HG03342 (cell line): ENCODE measurements around the gene CAMSAP1.

Source experiments
- ATAC-seq: cut with Tn5 transposase; IDR thresholded peaks from one replicate; pipeline ENCODE4 v1.9.1; 2021; ENCODE audit warnings: mild to moderate bottlenecking, moderate library complexity; ENCODE audit not compliant: unreplicated experiment

CAMSAP1 gene

GRCh38 chr9:135796784-135797485 lies 110.4 kb downstream of the CAMSAP1 start:
- ATAC-seq = no peak

GRCh38 chr9:135795391-135795790 lies 112.0 kb downstream of the CAMSAP1 start:
- ATAC-seq = no peak

GRCh38 chr9:135794361-135794885 lies 112.9 kb downstream of the CAMSAP1 start:
- no peak for ATAC-seq

DNA sequence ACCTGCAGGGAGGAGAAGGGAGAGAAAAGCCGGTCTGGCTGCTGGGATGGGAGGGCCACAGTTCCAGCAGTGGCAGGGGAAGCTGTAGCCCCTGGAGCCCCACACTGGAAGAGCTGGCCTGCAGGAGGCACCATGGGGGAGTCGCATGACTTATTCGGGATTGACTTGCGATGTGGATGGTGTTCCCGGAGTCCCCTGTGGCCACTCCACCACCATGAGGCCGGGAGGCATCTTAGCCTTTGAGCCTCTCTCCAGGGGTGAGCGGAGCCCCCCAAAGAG lies 113.3 kb downstream of the CAMSAP1 start:
- ATAC-seq = no peak

GRCh38 chr9:135793221-135794056 lies 113.9 kb downstream of the CAMSAP1 start:
- ATAC-seq = no peak

GRCh38 chr9:135792268-135793128 lies 114.8 kb downstream of the CAMSAP1 start:
- no peak for ATAC-seq

DNA sequence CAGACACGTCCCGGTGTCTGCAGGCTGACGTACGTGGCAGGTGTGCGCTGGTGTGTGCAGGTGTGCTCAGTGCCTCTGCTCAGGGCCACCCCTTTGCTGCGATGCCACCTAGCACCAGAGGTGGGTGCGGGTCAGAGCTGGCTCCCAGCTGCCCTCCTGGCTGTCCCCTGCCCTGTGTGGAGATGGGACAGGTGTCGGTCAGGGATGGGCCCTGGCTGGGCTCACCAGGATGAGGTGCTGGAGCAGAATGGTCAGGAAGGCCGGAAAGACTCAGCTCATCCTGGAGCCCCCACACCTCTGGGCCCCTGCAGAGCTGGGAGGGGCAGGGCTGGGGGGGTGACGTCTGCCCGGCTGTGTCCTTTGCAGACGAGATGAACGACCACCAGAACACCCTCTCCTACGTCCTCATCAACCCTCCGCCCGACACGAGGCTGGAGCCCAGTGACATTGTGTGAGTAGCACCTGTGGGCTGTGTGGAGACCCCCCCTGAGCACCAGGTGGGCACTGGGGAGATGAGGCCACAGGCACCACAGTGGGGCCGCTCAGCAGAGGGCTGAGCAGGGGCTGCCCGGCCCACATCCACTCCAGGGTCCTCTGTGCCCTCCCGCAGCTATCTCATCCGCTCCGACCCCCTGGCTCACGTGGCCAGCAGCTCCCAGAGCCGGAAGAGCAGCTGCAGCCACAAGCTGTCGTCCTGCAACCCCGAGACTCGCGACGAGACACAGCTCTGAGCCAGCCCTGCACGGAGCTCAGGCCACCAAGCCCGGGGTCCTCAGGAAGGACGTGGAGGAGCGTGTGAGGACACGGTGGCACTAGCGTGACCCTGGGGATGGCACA lies 115.7 kb downstream of the CAMSAP1 start:
- no peak for ATAC-seq

GRCh38 chr9:135790850-135791249 lies 116.5 kb downstream of the CAMSAP1 start:
- ATAC-seq = no peak

DNA sequence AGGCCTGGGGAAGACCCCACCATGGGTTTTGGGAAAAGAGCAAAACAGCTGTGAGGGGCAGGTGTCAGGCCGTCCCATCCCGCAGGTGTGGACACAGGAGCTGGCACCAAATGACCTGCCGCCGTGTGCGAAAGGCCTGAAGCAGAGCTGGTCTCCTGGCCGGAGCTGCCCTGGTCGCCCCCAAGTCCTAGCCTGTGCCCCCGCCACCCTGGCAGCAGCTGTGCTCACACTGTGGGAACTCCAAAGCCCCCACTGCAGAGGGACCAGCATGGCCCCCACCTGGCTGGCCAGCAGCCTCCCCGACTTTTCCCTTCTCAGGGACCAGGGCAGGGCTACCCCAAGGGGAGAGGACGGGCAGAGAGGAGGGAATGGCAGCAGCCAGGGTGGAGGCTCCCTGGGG lies 117.0 kb downstream of the CAMSAP1 start:
- no peak for ATAC-seq

- no peak for ATAC-seq
These were observed 117.5 kb downstream of the CAMSAP1 start for GRCh38 chr9:135789838-135790291.

DNA sequence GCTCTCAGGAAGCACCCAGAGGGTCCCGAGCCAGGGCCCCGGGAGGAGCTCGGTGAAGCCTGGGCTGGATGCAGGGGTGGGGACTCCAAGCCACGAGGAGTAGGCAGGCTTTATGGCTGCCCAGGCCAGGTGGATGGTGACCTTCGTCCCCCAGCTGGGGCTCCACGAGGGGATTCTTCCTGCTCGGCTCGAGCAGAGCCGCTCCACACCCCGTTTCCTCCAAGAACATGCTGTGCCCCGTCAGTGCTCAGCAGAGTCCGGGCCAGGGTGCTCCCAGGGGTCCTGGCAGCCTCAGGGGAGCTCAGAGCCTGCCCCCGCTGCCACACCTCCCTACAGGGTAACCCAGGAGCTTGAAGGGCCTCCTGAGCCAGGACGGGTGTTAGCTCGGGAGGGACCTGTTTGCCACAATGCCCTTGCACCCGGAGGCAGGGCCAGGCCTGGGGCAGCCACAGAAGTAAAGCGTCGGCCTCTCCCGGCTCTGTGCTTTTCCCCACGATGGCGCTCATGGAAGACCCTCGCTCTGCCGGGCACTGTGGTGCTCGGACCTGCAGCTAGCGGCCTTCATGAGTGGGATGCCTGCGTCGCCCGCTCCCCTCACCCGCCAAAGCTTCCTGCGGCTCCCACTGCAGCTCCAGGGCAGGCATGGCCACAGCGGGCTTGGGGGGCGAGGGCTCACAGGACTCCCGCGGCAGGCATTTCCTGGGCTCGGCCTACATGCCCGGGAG lies 118.6 kb downstream of the CAMSAP1 start:
- no peak for ATAC-seq

DNA sequence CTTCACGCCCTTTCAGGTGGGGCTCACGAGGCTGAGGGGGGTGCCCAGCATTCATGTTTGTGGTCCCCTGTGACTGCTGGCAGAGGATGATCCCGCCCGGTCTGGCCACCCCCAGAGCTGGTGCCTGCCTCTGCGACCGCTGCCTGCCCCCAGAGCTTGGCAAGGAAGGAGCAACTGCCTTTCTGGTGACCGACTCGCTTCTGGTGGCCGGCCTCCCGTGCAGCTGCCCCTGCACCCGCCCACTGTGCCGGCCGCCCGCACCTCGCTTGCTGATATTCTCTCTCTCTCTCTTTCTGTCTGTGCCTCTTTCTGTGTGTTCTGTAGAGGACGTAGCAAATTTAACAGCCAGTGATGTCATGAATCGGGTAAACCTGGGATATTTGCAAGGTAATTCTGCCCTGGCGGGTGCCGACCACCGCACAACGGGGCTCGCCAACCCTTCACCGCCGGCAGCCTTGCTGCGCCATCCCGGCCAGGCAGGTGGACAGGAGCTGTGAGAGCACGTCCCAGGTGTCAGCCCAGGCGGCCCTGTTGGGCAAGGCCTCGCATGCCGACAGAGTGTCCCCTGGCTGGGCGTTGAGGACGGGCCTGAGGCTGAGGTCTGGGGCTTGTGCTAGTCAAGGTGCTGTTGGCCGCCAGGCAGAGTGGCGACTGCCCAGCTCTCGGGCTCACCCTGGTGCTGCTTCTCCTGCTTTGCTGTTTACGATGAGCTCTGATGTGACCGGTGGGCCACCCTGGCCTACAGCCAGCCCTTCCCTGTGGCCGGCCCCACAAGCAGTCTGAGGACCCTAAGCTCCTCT lies 119.4 kb downstream of the CAMSAP1 start:
- ATAC-seq = no peak

DNA sequence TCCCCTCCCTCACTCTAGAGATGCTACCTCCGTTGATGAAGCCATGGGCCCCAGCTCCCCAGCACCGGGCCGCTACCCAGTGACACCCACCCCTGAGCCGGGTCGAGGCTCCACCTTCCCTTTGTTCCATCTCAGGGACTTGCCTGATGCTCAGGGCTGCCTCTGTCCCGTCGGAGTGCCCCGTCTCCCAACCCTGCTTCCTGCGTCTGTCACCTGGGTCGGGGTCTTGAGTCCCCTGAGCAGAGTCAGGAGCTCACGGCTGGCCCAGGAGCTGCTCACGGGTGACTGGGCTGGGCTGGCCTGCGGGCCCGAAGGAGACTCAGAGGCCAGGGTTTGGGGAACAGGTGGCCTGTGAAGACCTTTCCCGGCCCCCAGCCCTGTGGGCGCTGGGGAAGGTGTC lies 120.0 kb downstream of the CAMSAP1 start:
- no peak for ATAC-seq

GRCh38 chr9:135786146-135786690 lies 121.1 kb downstream of the CAMSAP1 start:
- ATAC-seq = no peak

DNA sequence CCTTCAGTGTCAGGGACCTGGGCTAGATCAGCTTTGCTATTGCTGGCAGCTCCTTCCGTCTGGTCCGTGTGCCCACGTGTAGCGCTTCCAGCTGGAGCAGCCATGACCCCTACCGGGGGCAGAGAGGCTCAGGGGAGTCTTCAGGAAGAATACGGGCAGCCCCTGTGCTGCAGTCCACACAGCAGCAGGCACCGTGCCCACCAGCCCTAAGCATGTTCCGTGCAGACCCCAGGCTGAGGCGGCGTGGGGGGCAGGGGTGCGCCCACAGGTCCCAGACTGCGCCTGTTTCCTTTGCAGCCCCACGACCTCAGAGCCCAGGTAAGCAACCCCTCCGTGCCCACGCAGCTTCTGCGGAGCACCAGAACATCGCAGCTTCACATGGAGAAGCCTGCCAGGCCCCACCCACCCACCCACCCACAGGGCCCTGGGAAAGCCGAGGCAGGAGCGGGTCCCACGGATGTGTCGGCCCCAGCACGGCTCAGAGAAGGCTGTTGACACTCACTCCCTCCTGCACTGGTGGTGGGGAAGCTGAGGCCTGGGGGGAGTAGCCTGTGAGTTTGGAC lies 122.3 kb downstream of the CAMSAP1 start:
- ATAC-seq = no peak

DNA sequence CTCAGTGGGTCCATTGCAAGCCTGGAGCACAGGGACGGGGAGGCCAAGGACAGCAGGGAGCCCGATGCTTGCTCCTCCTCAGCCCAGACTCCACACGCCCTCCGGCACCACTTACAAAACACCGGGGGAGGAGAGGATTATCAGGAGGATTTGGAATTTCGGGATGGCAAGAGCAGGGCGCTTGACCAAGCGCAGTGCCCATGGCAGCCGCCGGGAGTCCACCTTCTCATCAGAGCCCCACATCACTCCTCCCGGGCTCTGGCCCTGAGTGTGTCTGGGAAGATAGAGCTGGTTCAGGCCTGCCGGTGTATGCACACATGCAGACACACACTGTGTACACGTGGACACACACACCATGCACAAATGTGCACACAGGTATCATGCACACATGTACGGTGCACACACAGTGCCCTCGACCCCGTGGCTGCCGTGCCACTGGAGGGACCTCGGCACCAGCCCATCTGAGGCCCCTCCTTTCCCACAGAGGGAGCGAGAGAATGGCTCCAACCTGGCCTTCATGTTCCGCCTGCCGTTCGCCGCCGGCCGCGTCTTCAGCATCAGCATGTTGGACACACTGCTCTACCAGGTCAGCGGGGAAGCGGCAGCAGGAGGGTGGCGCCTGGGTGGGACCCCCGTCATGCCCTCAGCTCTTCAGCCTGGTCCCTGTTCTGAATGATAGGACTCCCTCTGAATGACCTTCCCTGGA lies 123.7 kb downstream of the CAMSAP1 start:
- no peak for ATAC-seq

DNA sequence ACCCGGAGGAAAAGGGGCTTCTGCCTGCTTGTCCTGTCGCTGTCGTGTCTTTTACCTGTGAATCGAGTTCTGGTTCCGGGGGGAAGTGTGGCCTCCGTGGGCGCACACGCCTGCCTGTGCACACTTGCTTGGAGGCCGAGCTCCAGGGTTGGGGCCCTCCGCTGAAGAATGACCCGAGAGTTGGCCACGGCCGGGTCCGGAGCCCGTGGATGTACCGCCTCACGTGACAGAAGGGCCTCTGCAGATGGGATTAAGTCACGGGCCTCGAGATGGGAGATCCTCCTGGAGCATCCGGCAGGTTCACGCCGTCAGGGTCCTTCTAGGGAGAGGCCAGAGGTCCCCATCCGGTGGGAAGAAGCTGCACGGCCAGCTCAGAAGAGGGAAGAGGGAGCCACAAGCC lies 124.4 kb downstream of the CAMSAP1 start:
- ATAC-seq = no peak

DNA sequence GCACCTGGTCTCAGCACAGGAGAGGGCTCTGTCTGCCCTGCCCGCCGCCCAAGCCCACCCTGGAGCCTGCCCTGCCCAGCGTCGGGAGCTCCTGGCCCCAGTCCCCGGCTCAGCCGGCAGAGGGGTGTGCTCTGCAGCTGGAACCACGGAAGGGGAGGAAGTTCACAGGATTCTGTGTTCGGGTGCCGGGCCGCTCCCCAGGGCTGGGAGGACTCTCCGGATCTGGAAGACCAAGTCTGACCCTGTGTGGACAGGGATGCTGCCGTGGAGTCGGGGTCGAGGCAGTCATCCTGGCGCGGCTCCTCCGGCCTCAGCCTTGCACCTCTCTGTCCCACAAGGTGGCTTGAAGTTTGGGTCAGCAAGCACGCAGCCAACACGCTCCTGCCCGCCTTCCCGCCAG lies 126.7 kb downstream of the CAMSAP1 start:
- no peak for ATAC-seq
